Measurements from ENCODE around the gene C2CD2L.
A peak's percentile ranks its signal among the peaks of the same experiment; 100 is the strongest.
"Not testable (repeated sequence)": the region's sequence is repeated elsewhere in the genome, so short reads cannot be mapped to it uniquely, and the experiment has no call there.

C2CD2L gene

DNA sequence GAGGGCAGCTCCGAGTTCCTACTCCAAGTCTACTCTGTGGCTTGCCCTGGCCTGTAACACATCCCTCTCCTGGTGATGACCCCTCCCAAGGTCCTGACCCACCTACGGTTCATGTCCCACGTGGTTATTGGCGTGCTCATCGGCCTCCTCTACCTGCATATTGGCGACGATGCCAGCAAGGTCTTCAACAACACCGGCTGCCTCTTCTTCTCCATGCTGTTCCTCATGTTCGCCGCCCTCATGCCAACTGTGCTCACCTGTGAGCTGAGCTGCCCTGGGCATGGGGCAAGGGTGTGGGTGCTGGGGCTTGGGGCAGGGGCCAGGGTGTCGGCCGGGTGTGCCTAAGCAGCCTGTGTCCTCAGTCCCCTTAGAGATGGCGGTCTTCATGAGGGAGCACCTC, 51.3 kb downstream of the C2CD2L start:
- Histone ChIP-seq H3K27me3 (ENCODE audit: control insufficient read depth, insufficient read depth, low read length) (peaks cover 39% of the 10 kb centered on the region), H3K9ac (ENCODE audit: low read depth, low read length) (no peak overlapping the region), H3K9me3 (replicated peaks; ENCODE audit: low read length) (no peaks in the 10 kb centered on the region), H3K4me2 (ENCODE audit: low read length) (no peak overlapping the region), H3K4me1 (ENCODE audit: control insufficient read depth, insufficient read depth, low read length) (no peaks in the 10 kb centered on the region), H3K4me3 (ENCODE audit: low read length) (no peak overlapping the region), H3K36me3 (ENCODE audit: insufficient read depth, low read length) (no peaks in the 10 kb centered on the region)

DNA sequence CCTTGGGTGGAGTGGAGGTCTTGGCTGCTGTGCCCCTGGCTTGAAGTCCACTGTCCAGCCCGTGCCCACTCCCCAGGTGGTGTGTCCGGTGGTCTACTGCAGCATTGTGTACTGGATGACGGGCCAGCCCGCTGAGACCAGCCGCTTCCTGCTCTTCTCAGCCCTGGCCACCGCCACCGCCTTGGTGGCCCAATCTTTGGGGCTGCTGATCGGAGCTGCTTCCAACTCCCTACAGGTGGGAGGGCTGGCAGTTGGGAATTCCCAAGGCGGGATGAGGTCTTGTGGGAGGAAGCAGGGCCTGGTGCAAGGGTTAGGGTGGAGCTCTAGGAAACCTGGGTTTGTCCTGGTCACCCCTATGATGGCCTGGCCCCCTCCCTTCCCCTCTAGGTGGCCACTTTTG, 53.0 kb downstream of the C2CD2L start:
- H3K4me3 ChIP-seq (ENCODE audit: low read length), result no peak overlapping the region
- H3K4me1 ChIP-seq (ENCODE audit: control insufficient read depth, insufficient read depth, low read length), result no peaks in the 10 kb centered on the region
- H3K9me3 ChIP-seq (replicated peaks; ENCODE audit: low read length), result no peaks in the 10 kb centered on the region
- no peak overlapping the region for H3K9ac ChIP-seq (ENCODE audit: low read depth, low read length)
- H3K27me3 ChIP-seq (ENCODE audit: control insufficient read depth, insufficient read depth, low read length), result peaks cover 24% of the 10 kb centered on the region
- no peaks in the 10 kb centered on the region for H3K36me3 ChIP-seq (ENCODE audit: insufficient read depth, low read length)
- H3K4me2 ChIP-seq (ENCODE audit: low read length), result no peak overlapping the region

DNA sequence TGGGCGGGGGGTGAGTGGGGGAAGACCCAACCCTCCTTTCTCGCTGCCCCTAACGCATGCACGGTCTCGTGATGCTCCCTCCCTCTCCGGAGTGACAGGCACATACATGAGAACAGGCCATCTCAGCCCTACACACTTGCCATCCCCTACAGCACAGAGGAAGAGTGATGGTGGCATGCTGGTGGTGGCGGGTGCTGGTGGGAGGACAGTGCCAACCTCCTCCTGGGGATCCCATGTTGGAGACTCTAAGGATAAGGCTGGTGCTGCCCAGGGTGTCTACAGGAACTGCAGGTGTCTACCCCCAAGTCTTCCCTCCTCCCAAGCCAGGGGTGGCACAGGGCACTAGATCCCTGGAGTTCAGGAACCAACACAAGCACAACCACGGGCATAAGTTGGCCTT, 54.7 kb downstream of the C2CD2L start:
- Histone ChIP-seq H3K9me3 (replicated peaks; ENCODE audit: low read length) (no peaks in the 10 kb centered on the region), H3K4me1 (ENCODE audit: control insufficient read depth, insufficient read depth, low read length) (peaks cover 6% of the 10 kb centered on the region), H3K36me3 (ENCODE audit: insufficient read depth, low read length) (no peaks in the 10 kb centered on the region), H3K4me3 (ENCODE audit: low read length) (no peak overlapping the region), H3K9ac (ENCODE audit: low read depth, low read length) (no peak overlapping the region), H3K4me2 (ENCODE audit: low read length) (no peak overlapping the region), H3K27me3 (ENCODE audit: control insufficient read depth, insufficient read depth, low read length) (peaks cover 22% of the 10 kb centered on the region)

DNA sequence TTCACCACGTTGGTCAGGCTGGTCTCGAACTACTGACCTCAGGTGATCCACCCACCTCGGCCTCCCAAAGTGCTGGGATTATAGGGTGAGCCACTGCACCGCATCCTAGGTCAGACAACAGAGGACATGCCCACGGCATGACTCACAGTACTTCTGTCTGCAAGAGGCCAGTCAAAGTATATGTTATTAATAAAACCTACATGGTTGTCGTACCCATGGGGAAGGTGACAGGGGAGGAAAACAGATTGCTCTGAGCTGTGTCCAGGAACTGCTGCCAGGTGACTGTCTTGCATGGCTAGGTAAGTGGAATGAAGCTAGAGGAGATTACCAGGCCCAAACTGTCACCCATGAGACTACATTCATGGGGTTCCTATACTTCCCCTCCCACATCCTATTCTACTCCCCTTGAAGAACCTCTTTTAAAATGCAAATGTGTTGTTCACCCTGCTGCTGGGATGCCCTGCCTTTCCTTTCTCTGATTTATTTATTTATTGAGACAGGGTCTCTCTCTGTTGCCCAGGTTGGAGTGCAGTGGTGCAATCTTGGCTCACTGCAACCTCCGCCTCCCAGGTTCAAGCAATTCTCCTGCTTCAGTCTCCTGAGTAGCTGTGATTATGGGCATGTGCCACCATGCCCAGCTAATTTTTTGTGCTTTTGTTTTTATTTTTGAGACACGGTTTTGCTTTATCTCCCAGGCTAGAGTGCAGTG, 59.4 kb downstream of the C2CD2L start:
- Histone ChIP-seq H3K36me3 (ENCODE audit: insufficient read depth, low read length) (no peaks in the 10 kb centered on the region), H3K9me3 (replicated peaks; ENCODE audit: low read length) (no peaks in the 10 kb centered on the region), H3K4me3 (ENCODE audit: low read length) (no peak overlapping the region), H3K4me1 (ENCODE audit: control insufficient read depth, insufficient read depth, low read length) (peaks cover 17% of the 10 kb centered on the region), H3K9ac (ENCODE audit: low read depth, low read length) (no peak overlapping the region), H3K4me2 (ENCODE audit: low read length) (peak overlapping the region; percentile 10), H3K27me3 (ENCODE audit: control insufficient read depth, insufficient read depth, low read length) (peaks cover 11% of the 10 kb centered on the region)

DNA sequence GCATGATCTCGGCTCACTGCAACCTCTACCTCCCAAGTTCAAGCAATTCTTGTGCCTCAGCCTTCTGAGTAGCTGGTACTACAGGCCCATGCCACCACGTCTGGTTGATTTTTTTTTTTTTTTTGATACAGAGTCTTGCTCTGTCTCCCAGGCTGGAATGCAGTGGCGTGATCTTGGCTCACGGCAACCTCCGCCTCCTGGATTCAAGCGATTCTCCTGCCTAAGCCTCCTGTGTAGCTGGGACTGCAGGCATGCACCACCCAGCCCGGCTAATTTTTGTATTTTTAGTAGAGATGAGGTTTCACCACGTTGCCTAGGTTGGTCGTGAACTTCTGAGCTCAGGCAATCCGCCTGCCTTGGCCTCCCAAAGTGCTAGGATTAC, 59.9 kb downstream of the C2CD2L start:
- not testable (repeated sequence) for H3K4me3 ChIP-seq (ENCODE audit: low read length); H3K9ac ChIP-seq (ENCODE audit: low read depth, low read length); H3K4me2 ChIP-seq (ENCODE audit: low read length); H3K9me3 ChIP-seq (replicated peaks; ENCODE audit: low read length); H3K27me3 ChIP-seq (ENCODE audit: control insufficient read depth, insufficient read depth, low read length); H3K36me3 ChIP-seq (ENCODE audit: insufficient read depth, low read length)
- peaks cover 17% of the 10 kb centered on the region for H3K4me1 ChIP-seq (ENCODE audit: control insufficient read depth, insufficient read depth, low read length)

DNA sequence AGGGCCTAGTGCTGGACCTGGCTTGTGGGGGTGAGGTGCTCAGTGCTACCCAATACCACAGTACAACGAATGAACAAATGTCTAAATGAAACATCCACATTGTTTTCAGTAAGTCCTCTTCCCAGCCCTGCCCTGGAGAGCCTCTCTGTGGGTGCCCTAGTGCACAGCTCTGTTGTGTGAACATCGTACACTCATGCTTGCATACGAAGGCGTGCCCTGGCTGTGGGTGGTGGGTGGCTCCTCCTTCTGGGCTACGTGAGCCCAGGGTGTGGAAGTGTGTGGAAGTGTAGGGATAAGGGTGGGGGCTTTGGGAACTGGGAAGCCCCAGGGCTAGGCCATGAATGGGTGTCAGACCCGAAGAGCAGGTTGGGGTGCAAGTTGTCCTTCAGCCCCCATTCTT, 60.8 kb downstream of the C2CD2L start:
- Histone ChIP-seq H3K4me3 (ENCODE audit: low read length) (no peak overlapping the region), H3K27me3 (ENCODE audit: control insufficient read depth, insufficient read depth, low read length) (no peaks in the 10 kb centered on the region), H3K4me1 (ENCODE audit: control insufficient read depth, insufficient read depth, low read length) (peaks cover 17% of the 10 kb centered on the region), H3K9ac (ENCODE audit: low read depth, low read length) (no peak overlapping the region), H3K36me3 (ENCODE audit: insufficient read depth, low read length) (no peaks in the 10 kb centered on the region), H3K9me3 (replicated peaks; ENCODE audit: low read length) (no peaks in the 10 kb centered on the region), H3K4me2 (ENCODE audit: low read length) (no peak overlapping the region)

Measured in skeletal muscle satellite cell (primary cell).